Activated T-cell treated with anti-CD3 and anti-CD28 coated beads for 48 hours (primary cell): ENCODE results near the gene MSL3B.

Source experiments
- DNase-seq: peaks from one replicate; pipeline ENCODE4 v3.0.0-alpha.2; 2020; ENCODE audit warnings: low read depth

The MSL3B gene

GRCh38 chr2:233816334-233816733 lies 51.9 kb downstream of the MSL3B start:
- no peak for DNase-seq

- no peak for DNase-seq
Measured at GRCh38 chr2:233815861-233816260, 52.3 kb downstream of the MSL3B start.
